Measurements from ENCODE around the gene DNASE1L1. TPM values are rescaled to one million over a fixed set of nuclear protein-coding genes. Genes with fewer than 3 reads are reported as not detected.

The DNASE1L1 gene
- total RNA-seq, 1 donor from 2014 or later: 35.1 TPM

DNA sequence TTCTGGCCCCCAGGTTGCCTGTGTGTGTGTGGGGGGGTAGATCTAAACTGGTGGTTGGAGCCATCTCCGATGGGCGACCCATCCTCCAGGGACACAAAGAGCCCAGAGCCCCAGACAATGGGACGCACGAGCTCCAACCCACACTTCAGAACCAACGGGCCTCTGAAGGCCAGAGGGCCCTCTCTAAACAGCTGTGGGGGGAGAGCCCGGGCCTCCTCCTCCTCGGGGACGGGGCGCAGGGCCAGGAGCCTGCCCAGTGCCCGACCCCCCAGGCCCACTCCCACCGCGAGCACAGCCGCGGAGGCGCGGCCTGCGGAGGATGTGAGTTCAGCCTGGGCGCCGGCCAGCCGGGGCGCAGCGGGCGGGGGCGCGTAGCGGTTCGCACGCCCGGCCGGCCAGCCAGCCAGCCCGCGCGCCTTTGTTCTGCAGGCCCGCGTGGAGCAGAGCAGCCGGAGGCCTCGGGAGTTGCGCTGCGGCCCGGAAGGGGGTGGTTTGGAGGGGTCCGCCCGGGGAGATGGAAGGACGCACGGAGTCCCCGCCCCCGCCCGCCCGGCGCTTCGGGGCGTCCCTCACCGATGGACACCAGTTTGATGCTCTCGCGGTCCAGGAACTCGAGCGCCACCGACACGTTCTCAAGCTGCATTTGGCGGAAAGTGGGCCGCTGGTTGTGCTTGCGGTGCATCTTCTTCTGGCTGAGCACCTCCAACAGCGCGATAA lies 38.6 kb downstream of the DNASE1L1 start:
- Mint-ChIP-seq H3K27ac (ENCODE audit: unreplicated experiment) (peak overlapping the region; percentile 94), H3K9me3 (ENCODE audit: unreplicated experiment) (no peaks in the 10 kb centered on the region), H3K27me3 (ENCODE audit: low read depth, unreplicated experiment) (no peaks in the 10 kb centered on the region), H3K4me1 (ENCODE audit: low read depth, unreplicated experiment) (no peaks in the 10 kb centered on the region), H3K4me3 (ENCODE audit: unreplicated experiment) (peak overlapping the region; percentile 93), H3K36me3 (ENCODE audit: low read depth, unreplicated experiment) (peaks cover 6% of the 10 kb centered on the region)
- FAIRE-seq (no peak), DNase-seq (ENCODE audit: low read depth) (no peak)
- peaks cover 25% of the 10 kb centered on the region for H3K4me1 ChIP-seq (ENCODE audit: insufficient read depth, low read length)
- no peak for TF ChIP-seq EZH2 (IDR thresholded peaks at IDR 0.05; ENCODE audit: insufficient read depth, low read length)
- TF ChIP-seq, protein P1, sequence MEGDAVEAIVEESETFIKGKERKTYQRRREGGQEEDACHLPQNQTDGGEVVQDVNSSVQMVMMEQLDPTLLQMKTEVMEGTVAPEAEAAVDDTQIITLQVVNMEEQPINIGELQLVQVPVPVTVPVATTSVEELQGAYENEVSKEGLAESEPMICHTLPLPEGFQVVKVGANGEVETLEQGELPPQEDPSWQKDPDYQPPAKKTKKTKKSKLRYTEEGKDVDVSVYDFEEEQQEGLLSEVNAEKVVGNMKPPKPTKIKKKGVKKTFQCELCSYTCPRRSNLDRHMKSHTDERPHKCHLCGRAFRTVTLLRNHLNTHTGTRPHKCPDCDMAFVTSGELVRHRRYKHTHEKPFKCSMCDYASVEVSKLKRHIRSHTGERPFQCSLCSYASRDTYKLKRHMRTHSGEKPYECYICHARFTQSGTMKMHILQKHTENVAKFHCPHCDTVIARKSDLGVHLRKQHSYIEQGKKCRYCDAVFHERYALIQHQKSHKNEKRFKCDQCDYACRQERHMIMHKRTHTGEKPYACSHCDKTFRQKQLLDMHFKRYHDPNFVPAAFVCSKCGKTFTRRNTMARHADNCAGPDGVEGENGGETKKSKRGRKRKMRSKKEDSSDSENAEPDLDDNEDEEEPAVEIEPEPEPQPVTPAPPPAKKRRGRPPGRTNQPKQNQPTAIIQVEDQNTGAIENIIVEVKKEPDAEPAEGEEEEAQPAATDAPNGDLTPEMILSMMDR (IDR thresholded peaks at IDR 0.05; ENCODE audit: insufficient read depth, low read depth, low read length): no peak
- H3K36me3 ChIP-seq (ENCODE audit: insufficient read depth, low read length): peaks cover 11% of the 10 kb centered on the region
- peaks cover 55% of the 10 kb centered on the region for H4K20me1 ChIP-seq (ENCODE audit: insufficient read depth, low read length)
- peak overlapping the region; percentile 93 for H3K9ac ChIP-seq (ENCODE audit: low read length)
- no peaks in the 10 kb centered on the region for H3K9me3 ChIP-seq (ENCODE audit: insufficient read depth, low read depth, low read length)
- H3K27ac ChIP-seq (ENCODE audit: low read depth, low read length): peak overlapping the region; percentile 82
- H3K27me3 ChIP-seq (ENCODE audit: insufficient read depth, low read length): no peaks in the 10 kb centered on the region
- H3K4me2 ChIP-seq (ENCODE audit: low read length): peak overlapping the region; percentile 98
- H3K4me3 ChIP-seq (ENCODE audit: insufficient read depth, low read depth, low read length): peak overlapping the region; percentile 99
- peaks cover 90% of the 10 kb centered on the region for H3K79me2 ChIP-seq (ENCODE audit: insufficient read depth, low read length)
- H2AFZ ChIP-seq (ENCODE audit: low read depth, low read length): no peak overlapping the region

DNA sequence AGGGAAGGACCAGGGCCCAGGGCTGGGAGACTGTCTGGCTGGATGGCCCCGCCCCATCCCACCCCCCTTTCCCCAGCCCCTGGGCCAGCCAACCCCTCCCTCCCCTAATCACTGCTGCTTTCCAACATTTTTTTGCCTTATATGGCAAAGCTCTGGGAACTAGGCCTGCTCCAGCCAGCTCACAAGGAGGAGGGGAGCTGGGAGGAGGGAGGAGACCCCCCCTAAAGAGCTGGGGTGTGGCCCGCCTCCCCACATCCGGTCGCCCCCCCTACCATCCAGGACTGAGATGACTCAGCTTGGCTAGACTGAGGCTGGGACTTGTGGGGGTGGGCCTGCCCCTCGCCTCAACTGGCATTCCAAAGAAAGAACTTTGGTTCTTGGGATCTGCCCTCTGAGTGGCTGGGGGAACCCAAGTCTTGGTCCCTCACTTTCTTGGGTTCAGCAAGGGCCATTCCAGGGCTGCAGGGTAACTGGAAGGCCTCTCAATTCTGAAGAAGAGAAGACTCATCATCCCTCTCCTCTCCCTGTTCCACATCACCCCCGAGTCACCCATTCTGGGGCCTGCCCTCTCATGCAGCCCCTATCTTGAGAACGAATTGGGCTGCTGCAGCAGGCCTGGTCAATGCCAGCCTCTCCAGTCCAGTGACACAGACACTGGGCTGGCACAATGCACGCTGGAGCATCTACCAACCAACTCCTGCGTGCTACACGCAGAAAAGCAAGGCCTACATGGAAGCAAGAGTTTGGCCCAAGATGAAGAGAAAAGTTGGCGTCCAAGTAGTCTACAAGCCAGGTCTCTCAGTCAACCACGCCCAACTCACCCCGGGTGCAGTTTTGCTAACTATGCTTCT lies 39.4 kb downstream of the DNASE1L1 start:
- FAIRE-seq: peak; percentile 73
- Mint-ChIP-seq H3K4me1 (ENCODE audit: low read depth, unreplicated experiment) (no peaks in the 10 kb centered on the region), H3K4me3 (ENCODE audit: unreplicated experiment) (peak overlapping the region; percentile 93), H3K9me3 (ENCODE audit: unreplicated experiment) (no peaks in the 10 kb centered on the region), H3K27ac (ENCODE audit: unreplicated experiment) (peak overlapping the region; percentile 94), H3K27me3 (ENCODE audit: low read depth, unreplicated experiment) (no peaks in the 10 kb centered on the region), H3K36me3 (ENCODE audit: low read depth, unreplicated experiment) (peaks cover 6% of the 10 kb centered on the region)
- peaks cover 11% of the 10 kb centered on the region for H3K36me3 ChIP-seq (ENCODE audit: insufficient read depth, low read length)
- peak overlapping the region; percentile 99 for H3K4me3 ChIP-seq (ENCODE audit: insufficient read depth, low read depth, low read length)
- no peaks in the 10 kb centered on the region for H3K9me3 ChIP-seq (ENCODE audit: insufficient read depth, low read depth, low read length)
- TF ChIP-seq EZH2 (IDR thresholded peaks at IDR 0.05; ENCODE audit: insufficient read depth, low read length): no peak
- peaks cover 92% of the 10 kb centered on the region for H3K79me2 ChIP-seq (ENCODE audit: insufficient read depth, low read length)
- DNase-seq (ENCODE audit: low read depth): peak; percentile 93
- H3K9ac ChIP-seq (ENCODE audit: low read length): peak overlapping the region; percentile 95
- peaks cover 21% of the 10 kb centered on the region for H3K4me1 ChIP-seq (ENCODE audit: insufficient read depth, low read length)
- no peak overlapping the region for H2AFZ ChIP-seq (ENCODE audit: low read depth, low read length)
- peaks cover 63% of the 10 kb centered on the region for H4K20me1 ChIP-seq (ENCODE audit: insufficient read depth, low read length)
- peak overlapping the region; percentile 97 for H3K27ac ChIP-seq (ENCODE audit: low read depth, low read length)
- peak overlapping the region; percentile 98 for H3K4me2 ChIP-seq (ENCODE audit: low read length)
- H3K27me3 ChIP-seq (ENCODE audit: insufficient read depth, low read length): no peaks in the 10 kb centered on the region

DNA sequence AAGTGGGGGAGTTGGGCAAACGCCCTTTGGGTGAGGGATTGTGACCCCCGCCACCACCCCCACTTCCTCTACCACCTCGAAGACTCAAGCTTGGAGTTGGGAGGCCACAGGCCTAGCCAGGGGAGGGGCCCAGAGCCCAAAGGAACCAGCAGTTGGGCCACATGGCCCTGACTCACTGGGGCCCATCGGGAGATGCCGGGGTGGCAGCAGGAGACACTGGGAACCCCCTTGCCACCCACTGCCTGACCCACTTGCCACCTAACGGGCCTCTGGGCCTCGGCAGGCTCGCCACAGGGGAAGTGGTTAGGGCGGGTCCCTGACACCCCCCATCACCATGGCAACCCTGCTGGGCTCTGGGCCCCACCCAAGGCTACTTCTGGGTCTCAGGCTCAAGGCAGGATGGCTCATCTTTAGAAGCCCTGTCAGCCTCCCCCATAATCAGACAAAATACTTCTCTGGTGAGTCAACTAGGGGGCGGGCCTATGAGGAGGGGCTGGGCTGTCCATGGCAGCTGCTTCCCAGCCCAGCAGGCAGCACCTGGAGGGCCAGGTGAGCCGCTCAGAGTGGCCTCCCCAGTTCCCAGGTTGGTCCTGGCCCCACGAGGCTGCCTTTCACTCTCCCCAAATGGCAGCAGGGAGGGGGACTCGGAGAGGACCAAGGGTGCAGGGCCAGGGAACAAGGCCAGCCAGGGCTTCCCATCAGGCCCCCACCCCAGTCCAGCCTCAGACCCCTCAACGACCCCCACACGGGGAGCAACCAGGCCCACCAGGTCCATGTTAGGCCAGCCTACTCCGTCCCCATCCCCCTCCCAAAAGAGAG lies 40.2 kb downstream of the DNASE1L1 start:
- no peaks in the 10 kb centered on the region for H3K4me1 Mint-ChIP-seq (ENCODE audit: low read depth, unreplicated experiment)
- Histone ChIP-seq H3K27ac (ENCODE audit: low read depth, low read length) (peak overlapping the region; percentile 97), H3K4me3 (ENCODE audit: insufficient read depth, low read depth, low read length) (peak overlapping the region; percentile 68), H3K9me3 (ENCODE audit: insufficient read depth, low read depth, low read length) (no peaks in the 10 kb centered on the region), H4K20me1 (ENCODE audit: insufficient read depth, low read length) (peaks cover 68% of the 10 kb centered on the region), H3K79me2 (ENCODE audit: insufficient read depth, low read length) (peaks cover 95% of the 10 kb centered on the region), H2AFZ (ENCODE audit: low read depth, low read length) (no peak overlapping the region), H3K27me3 (ENCODE audit: insufficient read depth, low read length) (no peaks in the 10 kb centered on the region), H3K9ac (ENCODE audit: low read length) (peak overlapping the region; percentile 95), H3K4me1 (ENCODE audit: insufficient read depth, low read length) (peaks cover 21% of the 10 kb centered on the region), H3K36me3 (ENCODE audit: insufficient read depth, low read length) (peaks cover 14% of the 10 kb centered on the region), H3K4me2 (ENCODE audit: low read length) (peak overlapping the region; percentile 90)
- H3K36me3 Mint-ChIP-seq (ENCODE audit: low read depth, unreplicated experiment): peaks cover 6% of the 10 kb centered on the region
- H3K4me3 Mint-ChIP-seq (ENCODE audit: unreplicated experiment): peak overlapping the region; percentile 81
- no peaks in the 10 kb centered on the region for H3K9me3 Mint-ChIP-seq (ENCODE audit: unreplicated experiment)
- DNase-seq (ENCODE audit: low read depth) (peak; percentile 81), FAIRE-seq (peak; percentile 81)
- peak overlapping the region; percentile 91 for H3K27ac Mint-ChIP-seq (ENCODE audit: unreplicated experiment)
- no peaks in the 10 kb centered on the region for H3K27me3 Mint-ChIP-seq (ENCODE audit: low read depth, unreplicated experiment)
- TF ChIP-seq, protein P1 (IDR thresholded peaks at IDR 0.05; ENCODE audit: insufficient read depth, low read depth, low read length): no peak
- TF ChIP-seq EZH2 (IDR thresholded peaks at IDR 0.05; ENCODE audit: insufficient read depth, low read length): no peak
